ENCODE results near the gene CRIP2. TPM values are rescaled to one million over a fixed set of nuclear protein-coding genes. Genes with fewer than 3 reads are reported as not detected.

CRIP2 gene
- total and polyA plus RNA-seq, 2 of the 13 experiments (the other 11 are each of a cell fraction or from before 2014, with no cell fraction given) = 31.6 to 37.9 TPM

- TF ChIP-seq, protein P1, sequence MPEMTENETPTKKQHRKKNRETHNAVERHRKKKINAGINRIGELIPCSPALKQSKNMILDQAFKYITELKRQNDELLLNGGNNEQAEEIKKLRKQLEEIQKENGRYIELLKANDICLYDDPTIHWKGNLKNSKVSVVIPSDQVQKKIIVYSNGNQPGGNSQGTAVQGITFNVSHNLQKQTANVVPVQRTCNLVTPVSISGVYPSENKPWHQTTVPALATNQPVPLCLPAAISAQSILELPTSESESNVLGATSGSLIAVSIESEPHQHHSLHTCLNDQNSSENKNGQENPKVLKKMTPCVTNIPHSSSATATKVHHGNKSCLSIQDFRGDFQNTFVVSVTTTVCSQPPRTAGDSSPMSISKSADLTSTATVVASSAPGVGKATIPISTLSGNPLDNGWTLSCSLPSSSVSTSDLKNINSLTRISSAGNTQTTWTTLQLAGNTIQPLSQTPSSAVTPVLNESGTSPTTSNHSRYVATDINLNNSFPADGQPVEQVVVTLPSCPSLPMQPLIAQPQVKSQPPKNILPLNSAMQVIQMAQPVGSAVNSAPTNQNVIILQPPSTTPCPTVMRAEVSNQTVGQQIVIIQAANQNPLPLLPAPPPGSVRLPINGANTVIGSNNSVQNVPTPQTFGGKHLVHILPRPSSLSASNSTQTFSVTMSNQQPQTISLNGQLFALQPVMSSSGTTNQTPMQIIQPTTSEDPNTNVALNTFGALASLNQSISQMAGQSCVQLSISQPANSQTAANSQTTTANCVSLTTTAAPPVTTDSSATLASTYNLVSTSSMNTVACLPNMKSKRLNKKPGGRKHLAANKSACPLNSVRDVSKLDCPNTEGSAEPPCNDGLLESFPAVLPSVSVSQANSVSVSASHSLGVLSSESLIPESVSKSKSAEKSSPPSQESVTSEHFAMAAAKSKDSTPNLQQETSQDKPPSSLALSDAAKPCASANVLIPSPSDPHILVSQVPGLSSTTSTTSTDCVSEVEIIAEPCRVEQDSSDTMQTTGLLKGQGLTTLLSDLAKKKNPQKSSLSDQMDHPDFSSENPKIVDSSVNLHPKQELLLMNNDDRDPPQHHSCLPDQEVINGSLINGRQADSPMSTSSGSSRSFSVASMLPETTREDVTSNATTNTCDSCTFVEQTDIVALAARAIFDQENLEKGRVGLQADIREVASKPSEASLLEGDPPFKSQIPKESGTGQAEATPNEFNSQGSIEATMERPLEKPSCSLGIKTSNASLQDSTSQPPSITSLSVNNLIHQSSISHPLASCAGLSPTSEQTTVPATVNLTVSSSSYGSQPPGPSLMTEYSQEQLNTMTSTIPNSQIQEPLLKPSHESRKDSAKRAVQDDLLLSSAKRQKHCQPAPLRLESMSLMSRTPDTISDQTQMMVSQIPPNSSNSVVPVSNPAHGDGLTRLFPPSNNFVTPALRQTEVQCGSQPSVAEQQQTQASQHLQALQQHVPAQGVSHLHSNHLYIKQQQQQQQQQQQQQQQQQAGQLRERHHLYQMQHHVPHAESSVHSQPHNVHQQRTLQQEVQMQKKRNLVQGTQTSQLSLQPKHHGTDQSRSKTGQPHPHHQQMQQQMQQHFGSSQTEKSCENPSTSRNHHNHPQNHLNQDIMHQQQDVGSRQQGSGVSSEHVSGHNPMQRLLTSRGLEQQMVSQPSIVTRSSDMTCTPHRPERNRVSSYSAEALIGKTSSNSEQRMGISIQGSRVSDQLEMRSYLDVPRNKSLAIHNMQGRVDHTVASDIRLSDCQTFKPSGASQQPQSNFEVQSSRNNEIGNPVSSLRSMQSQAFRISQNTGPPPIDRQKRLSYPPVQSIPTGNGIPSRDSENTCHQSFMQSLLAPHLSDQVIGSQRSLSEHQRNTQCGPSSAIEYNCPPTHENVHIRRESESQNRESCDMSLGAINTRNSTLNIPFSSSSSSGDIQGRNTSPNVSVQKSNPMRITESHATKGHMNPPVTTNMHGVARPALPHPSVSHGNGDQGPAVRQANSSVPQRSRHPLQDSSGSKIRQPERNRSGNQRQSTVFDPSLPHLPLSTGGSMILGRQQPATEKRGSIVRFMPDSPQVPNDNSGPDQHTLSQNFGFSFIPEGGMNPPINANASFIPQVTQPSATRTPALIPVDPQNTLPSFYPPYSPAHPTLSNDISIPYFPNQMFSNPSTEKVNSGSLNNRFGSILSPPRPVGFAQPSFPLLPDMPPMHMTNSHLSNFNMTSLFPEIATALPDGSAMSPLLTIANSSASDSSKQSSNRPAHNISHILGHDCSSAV (CRISPR knock-in tag; IDR thresholded peaks at IDR 0.05; ENCODE audit: borderline replicate concordance) = no peak
- TF ChIP-seq SETDB1 (CRISPR knock-in tag; IDR thresholded peaks at IDR 0.05; ENCODE audit: borderline replicate concordance) (no peak), RBM39 (IDR thresholded peaks at IDR 0.05; ENCODE audit: low read depth, low read length, poor library complexity, severe bottlenecking) (peak; percentile 82), RFX3 (CRISPR knock-in tag; IDR thresholded peaks at IDR 0.05) (no peak), ZNF644 (CRISPR knock-in tag; IDR thresholded peaks at IDR 0.05; ENCODE audit: low read depth) (peak; percentile 51; the same call in 1 of the 2 replicates), ZNF460 (CRISPR knock-in tag; IDR thresholded peaks at IDR 0.05; ENCODE audit: borderline replicate concordance) (no peak), UBTF (CRISPR knock-in tag; IDR thresholded peaks at IDR 0.05) (peak; percentile 85), SP1 (IDR thresholded peaks at IDR 0.05) (no peak), SP1 (CRISPR knock-in tag; IDR thresholded peaks at IDR 0.05) (peak; percentile 67; the same call in 1 of the 2 replicates), ZNF326 (CRISPR knock-in tag; IDR thresholded peaks at IDR 0.05; ENCODE audit: borderline replicate concordance) (no peak), ETS1 (CRISPR knock-in tag; IDR thresholded peaks at IDR 0.05) (no peak)
- TF ChIP-seq, protein P2, sequence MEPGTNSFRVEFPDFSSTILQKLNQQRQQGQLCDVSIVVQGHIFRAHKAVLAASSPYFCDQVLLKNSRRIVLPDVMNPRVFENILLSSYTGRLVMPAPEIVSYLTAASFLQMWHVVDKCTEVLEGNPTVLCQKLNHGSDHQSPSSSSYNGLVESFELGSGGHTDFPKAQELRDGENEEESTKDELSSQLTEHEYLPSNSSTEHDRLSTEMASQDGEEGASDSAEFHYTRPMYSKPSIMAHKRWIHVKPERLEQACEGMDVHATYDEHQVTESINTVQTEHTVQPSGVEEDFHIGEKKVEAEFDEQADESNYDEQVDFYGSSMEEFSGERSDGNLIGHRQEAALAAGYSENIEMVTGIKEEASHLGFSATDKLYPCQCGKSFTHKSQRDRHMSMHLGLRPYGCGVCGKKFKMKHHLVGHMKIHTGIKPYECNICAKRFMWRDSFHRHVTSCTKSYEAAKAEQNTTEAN (CRISPR knock-in tag; conservative IDR thresholded peaks at IDR 0.05) = peak; percentile 16; the same call in 1 of the 2 replicates
Observed at GRCh38 chr14:105480807-105481801, 6.5 kb downstream of the CRIP2 start (continued).

Data from HepG2 (cell line).